Activated CD4-positive, alpha-beta T cell treated with anti-CD3 and anti-CD28 coated beads for 1 hour (primary cell): ENCODE measurements around the gene RPS6KA5.
"Not testable (repeated sequence)": the region's sequence is repeated elsewhere in the genome, so short reads cannot be mapped to it uniquely, and the experiment has no call there.

ENCODE experiments used
- DNase-seq: peaks from one replicate; pipeline ENCODE4 v3.0.0-alpha.2; 2020

The RPS6KA5 gene

DNA sequence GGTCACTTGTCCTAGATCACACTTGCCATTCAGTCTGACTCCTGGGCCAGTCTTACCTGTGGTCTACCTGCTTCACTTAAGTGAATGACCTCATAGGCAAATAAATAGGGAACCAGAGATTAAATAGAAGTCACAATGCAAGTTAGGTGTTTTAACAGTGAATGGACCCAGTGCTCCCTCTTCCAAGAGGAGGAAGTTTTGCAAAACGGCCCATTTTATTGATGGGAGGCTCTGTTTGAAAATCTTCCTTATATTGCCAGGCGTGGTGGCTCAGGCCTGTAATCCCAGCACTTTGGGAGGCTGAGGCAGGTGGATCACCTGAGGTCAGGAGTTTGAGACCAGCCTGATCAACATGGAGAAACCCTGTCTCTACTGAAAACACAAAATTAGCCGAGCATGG is 79.8 kb downstream of the RPS6KA5 start:
- DNase-seq, result not testable (repeated sequence)

- no peak for DNase-seq
Measured at GRCh38 chr14:90979515-90979914, 80.9 kb downstream of the RPS6KA5 start.

DNA sequence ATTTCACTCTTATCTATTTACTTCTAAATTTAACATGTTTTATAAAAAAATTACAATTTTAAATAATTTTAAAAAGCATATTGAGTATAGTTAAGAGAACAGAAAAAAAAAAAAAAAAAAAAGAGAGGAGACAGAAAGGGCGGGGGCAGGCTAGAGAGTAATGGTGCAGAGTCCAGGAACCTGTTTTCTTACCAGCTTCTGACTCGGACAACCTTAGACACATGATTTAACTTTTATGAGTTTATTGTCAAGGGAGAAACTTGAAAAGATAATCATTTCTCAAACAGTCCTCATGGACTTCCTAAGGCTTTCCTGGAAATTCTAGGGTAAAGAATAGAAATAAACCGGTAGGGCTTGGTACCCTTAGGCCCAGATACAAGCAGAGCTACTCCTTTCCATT is 84.3 kb downstream of the RPS6KA5 start:
- DNase-seq, result no peak

GRCh38 chr14:90971687-90972086 is 88.8 kb downstream of the RPS6KA5 start:
- no peak for DNase-seq

DNA sequence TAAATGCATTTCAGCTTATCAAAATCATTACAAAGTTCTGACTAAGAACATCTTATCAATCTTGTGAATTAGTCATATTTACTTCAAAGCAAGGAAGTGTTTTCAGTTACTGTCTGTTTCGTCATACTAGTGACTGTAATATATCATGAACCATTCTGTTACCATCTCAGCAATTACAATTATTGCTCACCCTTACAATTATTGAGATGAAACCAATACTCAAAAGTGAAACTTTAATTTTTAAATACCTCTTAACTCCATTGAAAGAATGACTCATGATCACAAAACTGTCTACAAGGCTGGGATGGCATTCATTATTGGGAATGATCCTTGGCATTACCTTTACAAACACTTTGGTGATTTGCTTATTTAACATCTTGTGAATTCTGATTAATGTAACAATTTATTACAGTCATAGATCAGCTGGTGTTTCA is 90.3 kb downstream of the RPS6KA5 start:
- no peak for DNase-seq

GRCh38 chr14:90969531-90970166 is 90.8 kb downstream of the RPS6KA5 start:
- DNase-seq, result no peak

DNA sequence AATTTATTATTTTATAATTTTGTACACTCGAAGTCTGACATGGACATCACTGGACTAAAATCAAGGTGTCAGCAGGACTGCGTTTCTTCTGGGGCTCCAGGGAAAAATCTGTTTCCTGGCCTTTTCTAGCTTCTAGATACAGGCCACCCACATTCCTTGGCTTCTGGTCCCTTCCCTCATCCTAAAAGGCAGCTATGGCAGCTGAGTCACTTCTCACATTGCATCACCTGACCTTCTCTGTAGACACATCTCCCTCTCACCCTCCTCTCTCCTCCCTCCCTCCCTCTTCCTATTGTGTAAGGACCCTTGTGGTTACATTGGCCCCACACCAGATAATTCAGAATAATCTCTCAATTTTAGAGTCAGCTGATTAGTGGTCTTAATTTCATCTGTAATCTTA is 92.4 kb downstream of the RPS6KA5 start:
- no peak for DNase-seq

DNA sequence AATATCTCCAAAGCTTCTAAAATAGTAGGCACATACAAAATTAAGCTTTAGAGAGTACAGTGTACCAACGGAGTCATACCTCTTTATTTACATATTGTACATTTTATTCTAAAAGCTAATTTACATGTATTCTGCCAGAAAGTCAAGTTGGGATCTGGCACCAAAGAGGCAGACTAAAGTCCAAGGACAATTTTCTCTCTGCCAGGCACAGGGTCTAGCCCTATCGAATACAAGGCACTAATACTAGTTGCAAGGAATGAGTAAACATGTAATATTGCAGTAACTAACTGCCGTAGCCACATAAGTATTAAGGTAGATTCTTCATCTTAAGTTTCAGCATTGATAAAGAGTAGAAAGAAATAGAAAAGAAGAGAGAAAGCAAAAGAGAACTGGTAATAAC is 93.9 kb downstream of the RPS6KA5 start:
- DNase-seq, result no peak

DNA sequence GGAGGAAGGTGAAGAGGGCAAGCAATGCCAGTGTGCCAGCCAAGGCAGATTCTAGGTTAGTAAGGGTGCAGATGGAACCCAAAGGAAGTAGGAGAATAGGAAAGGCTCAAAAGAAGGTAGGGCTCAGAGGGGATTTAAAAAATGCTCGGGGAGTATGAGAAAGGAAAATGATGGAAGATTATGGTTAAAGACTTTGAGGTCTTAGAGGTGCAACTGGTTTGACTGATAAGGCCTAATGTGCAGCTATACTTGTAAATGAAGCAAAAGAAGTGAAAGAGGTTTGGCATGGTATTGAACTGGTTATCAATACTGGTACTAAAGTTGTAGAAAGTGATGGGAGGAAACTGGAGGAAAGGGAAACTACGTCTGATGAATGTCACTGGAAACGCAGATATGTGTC is 94.7 kb downstream of the RPS6KA5 start:
- DNase-seq, result no peak

DNA sequence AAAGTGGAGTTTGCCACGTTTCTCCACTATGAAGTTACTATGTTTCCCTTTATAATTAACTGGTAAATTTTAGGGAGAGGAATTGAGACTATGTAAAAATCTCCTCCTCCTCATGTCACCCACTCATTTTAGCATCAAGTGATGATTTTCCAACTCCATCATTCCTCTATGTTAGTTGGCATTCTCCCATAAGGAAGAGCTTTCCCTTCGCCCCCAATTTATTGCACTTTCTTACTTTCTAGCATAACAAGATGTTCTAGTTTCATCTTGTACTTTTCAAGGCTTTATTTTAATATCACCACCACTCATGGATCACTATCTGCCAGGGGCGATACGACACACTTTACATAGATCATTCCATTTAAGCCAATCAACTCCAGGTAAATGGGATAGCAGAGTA is 97.1 kb downstream of the RPS6KA5 start:
- DNase-seq, result no peak

DNA sequence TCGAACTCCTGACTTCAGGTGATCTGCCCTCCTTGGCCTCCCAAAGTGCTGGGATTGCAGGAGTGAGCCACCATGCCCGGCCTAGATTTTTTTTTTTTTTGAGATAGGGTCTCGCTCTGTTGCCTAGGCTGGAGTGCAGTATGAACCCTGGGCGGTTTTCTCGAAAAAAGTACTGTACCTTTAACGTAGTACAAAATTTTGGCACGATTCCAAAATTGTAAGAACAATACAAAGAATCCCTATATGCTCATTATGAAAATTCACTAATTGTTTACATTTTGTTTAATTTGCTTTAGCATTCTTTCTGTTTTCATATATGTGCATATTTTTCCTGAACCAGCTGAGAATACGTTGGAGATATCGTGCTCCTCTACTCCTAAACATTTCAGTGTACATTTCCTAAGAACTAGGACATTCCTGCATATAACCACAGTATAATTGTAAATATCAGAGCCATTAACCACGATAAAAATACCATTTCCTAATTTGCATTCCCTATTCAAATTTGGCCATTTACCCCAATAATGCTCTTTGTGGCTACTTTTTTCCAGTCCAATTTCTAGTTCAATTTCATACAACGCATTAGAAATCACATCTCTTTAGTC is 97.8 kb downstream of the RPS6KA5 start:
- DNase-seq, result no peak

DNA sequence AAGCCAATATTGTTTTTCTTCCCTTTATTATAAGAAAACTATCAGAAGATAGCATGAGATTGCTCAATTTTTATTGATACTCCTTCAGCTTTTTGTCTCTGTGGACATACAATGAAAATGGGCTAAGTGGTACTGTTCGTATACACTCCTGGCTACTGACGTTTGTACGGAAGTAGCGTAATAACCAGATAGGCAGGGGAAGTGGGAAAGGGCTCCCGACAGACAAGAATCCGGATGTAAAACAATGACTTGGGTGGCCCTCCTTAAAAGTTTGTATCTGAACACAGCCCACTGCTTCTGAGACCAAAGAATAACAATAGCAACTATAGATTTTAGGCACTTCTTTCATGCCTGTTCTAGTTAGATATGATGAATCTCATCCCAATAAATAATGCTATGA is 99.6 kb downstream of the RPS6KA5 start:
- DNase-seq, result no peak

- DNase-seq, result no peak
Measured at GRCh38 chr14:90959344-90959743, 101.1 kb downstream of the RPS6KA5 start.

GRCh38 chr14:90956273-90956672 is 104.2 kb downstream of the RPS6KA5 start:
- DNase-seq, result no peak

GRCh38 chr14:90953643-90954042 is 106.8 kb downstream of the RPS6KA5 start:
- DNase-seq, result not testable (repeated sequence)

GRCh38 chr14:90943367-90943766 is 117.1 kb downstream of the RPS6KA5 start:
- no peak for DNase-seq

DNA sequence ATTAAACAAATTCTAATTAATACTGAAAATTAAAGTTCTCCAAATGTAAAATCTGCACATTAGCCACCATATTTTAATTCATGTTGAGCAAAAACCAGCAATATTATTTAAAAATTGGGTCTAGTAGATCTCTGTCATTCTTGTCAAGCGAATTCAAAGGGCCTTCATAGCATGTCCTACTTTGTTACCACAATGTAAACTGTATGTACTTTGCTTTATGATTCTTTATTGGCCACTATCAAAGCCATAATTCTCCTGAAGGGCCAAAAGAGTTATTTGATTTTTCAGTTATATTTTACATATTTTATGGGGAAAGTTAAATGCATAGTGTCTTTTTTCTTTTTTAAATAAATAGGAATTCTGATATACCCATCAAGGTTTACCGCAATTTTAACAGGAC is 117.9 kb downstream of the RPS6KA5 start:
- no peak for DNase-seq

GRCh38 chr14:90941706-90942105 is 118.7 kb downstream of the RPS6KA5 start:
- no peak for DNase-seq

- no peak for DNase-seq
Measured at GRCh38 chr14:90940318-90940962, 120.0 kb downstream of the RPS6KA5 start.

GRCh38 chr14:90939252-90939795 is 121.1 kb downstream of the RPS6KA5 start:
- DNase-seq, result not testable (repeated sequence)

- no peak for DNase-seq
Measured at GRCh38 chr14:90938615-90939014, 121.8 kb downstream of the RPS6KA5 start.

GRCh38 chr14:90936757-90937440 is 123.5 kb downstream of the RPS6KA5 start:
- no peak for DNase-seq

GRCh38 chr14:90924621-90925340 is 135.7 kb downstream of the RPS6KA5 start:
- no peak for DNase-seq
